IPS-NIHi11 (cell line): ENCODE measurements around the gene PAFAH1B2.
A peak's percentile ranks its signal among the peaks of the same experiment; 100 is the strongest.

Experiments
- DNase-seq: peaks from one replicate; pipeline ENCODE4 v3.0.0; 2012; ENCODE audit warnings: mixed read lengths, low spot score

The PAFAH1B2 gene

GRCh38 chr11:117188620-117189081, 44.6 kb downstream of the PAFAH1B2 start:
- DNase-seq: no peak

GRCh38 chr11:117189191-117189940, 45.3 kb downstream of the PAFAH1B2 start:
- DNase-seq: no peak

GRCh38 chr11:117189941-117190544, 46.0 kb downstream of the PAFAH1B2 start:
- DNase-seq: no peak

GRCh38 chr11:117191680-117192400, 47.8 kb downstream of the PAFAH1B2 start:
- no peak for DNase-seq

GRCh38 chr11:117192401-117192875, 48.4 kb downstream of the PAFAH1B2 start:
- no peak for DNase-seq

- DNase-seq: no peak
These were observed 49.3 kb downstream of the PAFAH1B2 start for GRCh38 chr11:117193130-117194020.

GRCh38 chr11:117194267-117194666, 50.2 kb downstream of the PAFAH1B2 start:
- DNase-seq: no peak

- DNase-seq: no peak
These were observed 51.2 kb downstream of the PAFAH1B2 start for GRCh38 chr11:117195258-117195657.

GRCh38 chr11:117195761-117196160, 51.7 kb downstream of the PAFAH1B2 start:
- DNase-seq: no peak

- DNase-seq: no peak
These were observed 52.9 kb downstream of the PAFAH1B2 start for GRCh38 chr11:117197006-117197405.

- DNase-seq: peak; percentile 83
These were observed 53.7 kb downstream of the PAFAH1B2 start for GRCh38 chr11:117197516-117198456.

- DNase-seq: no peak
These were observed 54.5 kb downstream of the PAFAH1B2 start for GRCh38 chr11:117198613-117199012.

- DNase-seq: peak; percentile 89
These were observed 55.2 kb downstream of the PAFAH1B2 start, which contains the start of gene TAGLN for GRCh38 chr11:117199053-117199915. TAGLN (plus strand) TSS chr11:117199370; CDS start chr11:117203014, 3,644 bp downstream.

- DNase-seq: no peak
These were observed 56.1 kb downstream of the PAFAH1B2 start for GRCh38 chr11:117199916-117200812.

GRCh38 chr11:117200813-117201657, 56.9 kb downstream of the PAFAH1B2 start:
- no peak for DNase-seq

- DNase-seq: no peak
These were observed 57.7 kb downstream of the PAFAH1B2 start for GRCh38 chr11:117201658-117202305.
